Hematopoietic multipotent progenitor cell treated with erythropoietin and hydrocortisone succinate and interleukin-3 and kit ligand, for 6 days (in vitro differentiated cells): ENCODE data around the gene TLX1.
"Not testable (repeated sequence)": the region's sequence is repeated elsewhere in the genome, so short reads cannot be mapped to it uniquely, and the experiment has no call there.

Source experiments
- DNase-seq: peaks from one replicate; pipeline ENCODE4 v3.0.0-alpha.2; 2015

Gene TLX1

GRCh38 chr10:101154506-101154905 lies 23.4 kb downstream of the TLX1 start:
- DNase-seq, result not testable (repeated sequence)

- no peak for DNase-seq
These were observed 24.8 kb downstream of the TLX1 start for GRCh38 chr10:101155896-101156295.

- peak; percentile 2 for DNase-seq
These were observed 26.8 kb downstream of the TLX1 start for GRCh38 chr10:101157756-101158458.

- no peak for DNase-seq
These were observed 27.5 kb downstream of the TLX1 start for GRCh38 chr10:101158459-101159058.

- peak; percentile 82 for DNase-seq
These were observed 30.6 kb downstream of the TLX1 start for GRCh38 chr10:101161494-101162299.

GRCh38 chr10:101162677-101163076 lies 31.6 kb downstream of the TLX1 start:
- no peak for DNase-seq

- DNase-seq, result no peak
These were observed 32.9 kb downstream of the TLX1 start for GRCh38 chr10:101164020-101164419.

- no peak for DNase-seq
These were observed 34.6 kb downstream of the TLX1 start for GRCh38 chr10:101165736-101166135.

GRCh38 chr10:101166430-101166829 lies 35.3 kb downstream of the TLX1 start:
- no peak for DNase-seq

GRCh38 chr10:101172741-101173140 lies 41.6 kb downstream of the TLX1 start:
- DNase-seq, result no peak

- no peak for DNase-seq
These were observed 43.2 kb downstream of the TLX1 start for GRCh38 chr10:101174319-101174718.

- DNase-seq, result no peak
These were observed 45.5 kb downstream of the TLX1 start for GRCh38 chr10:101176577-101176976.

GRCh38 chr10:101182936-101183335 lies 51.8 kb downstream of the TLX1 start:
- no peak for DNase-seq

- DNase-seq, result no peak
These were observed 52.5 kb downstream of the TLX1 start for GRCh38 chr10:101183458-101184183.
